ENCODE measurements around the gene CNTNAP5.

Gene CNTNAP5

DNA sequence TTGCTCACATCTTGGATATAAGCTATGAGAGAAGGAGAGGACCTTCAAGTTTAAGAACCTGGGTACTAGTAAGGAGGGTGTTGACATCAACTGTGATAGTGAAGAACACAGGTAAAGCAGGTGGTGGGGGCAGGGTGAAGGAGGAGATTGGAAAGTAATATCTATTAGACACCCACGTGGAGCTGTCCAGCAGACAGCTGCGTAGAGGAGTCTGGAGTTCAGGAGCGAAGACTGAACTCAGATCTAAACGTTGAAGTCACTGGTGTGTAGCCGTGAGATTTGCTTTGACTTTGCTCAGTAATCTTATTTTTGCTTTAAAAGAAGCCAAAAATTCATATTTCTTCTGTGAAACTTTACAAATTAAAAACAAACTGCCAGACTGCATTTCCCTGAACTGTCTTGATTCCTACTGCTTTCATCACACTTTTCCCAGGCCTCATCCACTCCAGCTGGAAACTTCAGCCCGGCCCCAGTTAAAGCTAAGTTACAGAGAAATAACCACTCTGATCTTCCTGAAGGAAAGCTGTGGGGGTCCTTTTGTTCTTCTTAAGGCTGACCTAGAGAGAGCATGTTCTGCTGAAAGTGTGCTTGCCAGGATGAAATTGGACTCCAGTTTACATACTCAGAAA, 533.3 kb downstream of the CNTNAP5 start:
- no peak for DNase-seq (ENCODE audit: low spot score)

DNA sequence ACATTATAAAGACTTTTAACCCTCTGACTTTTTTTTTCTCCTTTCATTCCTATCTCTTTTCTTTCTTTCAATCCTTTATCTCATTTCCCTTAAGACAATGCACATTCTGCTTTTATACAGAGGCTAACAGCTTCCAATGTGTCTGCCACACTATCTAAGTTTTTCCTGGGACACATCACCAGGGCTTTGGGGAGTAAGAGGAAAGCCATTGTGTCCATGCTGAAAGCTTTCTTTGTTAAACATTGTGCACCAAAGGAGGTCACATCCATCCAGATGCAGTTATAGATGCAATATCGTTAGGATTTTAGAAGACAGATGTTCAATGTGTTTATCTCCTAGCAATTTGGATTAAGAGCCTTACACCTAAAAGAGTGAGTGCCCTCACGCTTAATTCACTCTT, 534.1 kb downstream of the CNTNAP5 start:
- no peak for DNase-seq (ENCODE audit: low spot score)

DNA sequence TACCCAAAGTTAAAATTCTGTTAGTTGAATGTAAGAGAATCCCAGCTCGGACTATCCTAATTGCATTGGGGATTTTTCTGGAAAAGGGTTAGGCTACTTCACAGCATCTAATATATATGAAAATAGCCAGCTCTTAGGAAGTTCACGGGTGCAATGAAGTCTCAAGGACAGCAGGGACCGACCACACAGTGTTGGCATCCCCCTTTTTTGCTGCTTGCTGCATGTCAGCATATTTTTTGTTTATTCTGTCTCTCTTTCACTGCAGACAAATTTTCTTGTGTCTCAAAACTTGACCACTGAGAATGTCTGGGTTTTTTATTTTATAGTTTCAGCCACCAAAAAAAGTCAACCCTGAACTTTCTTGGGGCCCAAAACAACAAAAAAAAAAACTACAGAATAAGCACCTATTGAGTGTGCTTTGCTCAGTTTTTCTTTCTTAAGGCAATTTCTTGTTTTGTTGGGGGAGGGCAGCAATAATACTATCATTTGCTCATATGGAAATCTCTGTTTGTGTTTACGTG, 535.6 kb downstream of the CNTNAP5 start:
- DNase-seq (ENCODE audit: low spot score): no peak

DNA sequence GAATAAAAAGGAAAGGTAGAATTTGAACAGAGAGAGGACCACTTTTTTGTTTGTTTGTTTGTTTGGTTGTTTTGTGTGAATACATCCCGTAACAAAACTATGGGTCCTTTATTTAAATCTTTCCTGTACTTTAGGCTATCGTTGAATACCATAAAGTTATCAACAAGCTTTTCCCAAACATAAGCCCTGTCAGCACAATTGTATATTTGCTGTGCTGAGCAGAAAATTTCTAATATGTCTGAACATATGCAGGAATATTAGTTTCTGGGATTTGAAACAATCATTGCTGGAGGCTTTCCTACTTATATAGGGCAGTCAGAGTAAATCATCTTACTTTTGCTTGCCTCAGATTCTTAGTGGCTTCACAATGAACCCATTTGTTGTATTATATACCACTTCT, 536.4 kb downstream of the CNTNAP5 start:
- DNase-seq (ENCODE audit: low spot score): no peak

DNA sequence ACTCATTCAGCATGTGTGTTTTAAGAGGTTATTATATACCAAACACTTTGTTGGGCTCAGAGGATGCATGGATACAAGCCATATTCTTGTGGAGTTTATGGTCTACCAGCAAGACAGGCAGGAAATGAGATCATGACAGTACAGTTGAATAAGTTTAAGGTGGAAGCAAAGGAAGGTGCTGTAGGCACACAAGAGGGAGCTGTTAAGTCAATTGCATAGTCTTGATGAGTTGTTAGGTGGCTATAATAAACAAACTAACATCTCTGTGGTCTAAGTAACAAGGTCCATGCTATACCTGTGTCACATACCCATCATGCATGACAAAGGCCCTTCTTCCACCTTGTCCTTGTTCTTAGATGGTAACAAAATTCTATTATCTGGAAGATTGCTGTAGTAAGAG, 538.3 kb downstream of the CNTNAP5 start:
- DNase-seq (ENCODE audit: low spot score): no peak

- DNase-seq (ENCODE audit: low spot score): no peak
These were observed 541.5 kb downstream of the CNTNAP5 start for GRCh38 chr2:124566518-124566970.

- no peak for DNase-seq (ENCODE audit: low spot score)
These were observed 545.8 kb downstream of the CNTNAP5 start for GRCh38 chr2:124570872-124571271.

- no peak for DNase-seq (ENCODE audit: low spot score)
These were observed 546.7 kb downstream of the CNTNAP5 start for GRCh38 chr2:124571836-124572235.

DNA sequence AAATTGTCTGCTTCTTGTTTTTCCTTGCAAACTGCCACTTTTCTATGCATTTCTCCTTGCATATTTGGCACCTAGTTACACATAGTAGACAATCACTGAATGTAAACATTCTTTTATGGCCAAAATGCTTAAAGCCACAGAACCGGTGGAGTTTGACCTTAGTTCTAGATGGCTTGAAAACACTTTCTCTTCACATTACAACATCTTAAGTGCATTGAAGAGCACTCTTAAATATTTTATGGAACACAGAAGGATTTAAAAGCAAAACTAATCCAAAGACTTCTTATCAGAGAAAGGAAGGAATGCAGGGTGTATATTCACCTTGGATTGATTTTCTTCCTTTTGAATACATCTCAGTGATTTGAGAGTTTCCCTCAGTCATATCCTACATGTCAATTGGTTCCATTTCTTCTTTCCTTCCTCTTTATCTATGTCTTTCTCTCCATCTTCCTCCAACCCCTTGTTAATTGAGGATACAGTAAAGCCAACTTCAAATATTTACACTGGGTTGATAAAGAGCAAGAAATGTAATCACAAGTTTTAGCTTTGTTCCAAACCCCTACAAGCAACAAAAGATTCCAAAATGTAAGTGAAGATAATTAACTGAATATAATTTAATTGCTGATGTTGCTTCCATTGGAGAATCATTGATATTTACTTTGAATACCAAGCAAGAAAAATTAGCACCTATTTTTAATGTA, 548.0 kb downstream of the CNTNAP5 start:
- no peak for DNase-seq (ENCODE audit: low spot score)

DNA sequence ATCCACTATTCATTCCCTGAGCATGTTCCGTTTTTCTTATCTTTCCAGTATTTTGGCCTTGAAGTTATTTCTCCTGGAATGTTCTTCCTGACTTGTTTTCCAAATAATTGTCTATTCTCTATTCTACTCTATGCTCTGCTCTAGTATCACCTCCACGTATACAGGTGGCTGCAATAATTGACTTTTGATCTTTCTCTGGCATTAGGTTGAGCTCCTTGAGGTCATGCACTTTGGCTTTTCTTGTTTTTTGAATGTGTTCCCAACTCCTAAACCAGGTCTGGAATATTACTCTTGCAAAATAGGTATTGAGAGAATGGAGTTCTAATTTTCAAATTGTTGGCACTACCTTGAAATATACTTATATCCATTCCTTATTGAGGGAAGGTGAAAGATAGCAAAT, 550.4 kb downstream of the CNTNAP5 start:
- no peak for DNase-seq (ENCODE audit: low spot score)

GRCh38 chr2:124580263-124580662, 555.2 kb downstream of the CNTNAP5 start:
- DNase-seq (ENCODE audit: low spot score): no peak

GRCh38 chr2:124582387-124582786, 557.3 kb downstream of the CNTNAP5 start:
- no peak for DNase-seq (ENCODE audit: low spot score)

GRCh38 chr2:124584615-124585014, 559.5 kb downstream of the CNTNAP5 start:
- DNase-seq (ENCODE audit: low spot score): no peak

GRCh38 chr2:124585277-124585676, 560.2 kb downstream of the CNTNAP5 start:
- no peak for DNase-seq (ENCODE audit: low spot score)

GRCh38 chr2:124586210-124586609, 561.1 kb downstream of the CNTNAP5 start:
- no peak for DNase-seq (ENCODE audit: low spot score)

GRCh38 chr2:124586835-124587234, 561.7 kb downstream of the CNTNAP5 start:
- no peak for DNase-seq (ENCODE audit: low spot score)

GRCh38 chr2:124589971-124590370, 564.9 kb downstream of the CNTNAP5 start:
- no peak for DNase-seq (ENCODE audit: low spot score)

GRCh38 chr2:124602759-124603158, 577.7 kb downstream of the CNTNAP5 start:
- DNase-seq (ENCODE audit: low spot score): no peak

GRCh38 chr2:124604940-124605339, 579.9 kb downstream of the CNTNAP5 start:
- no peak for DNase-seq (ENCODE audit: low spot score)

DNA sequence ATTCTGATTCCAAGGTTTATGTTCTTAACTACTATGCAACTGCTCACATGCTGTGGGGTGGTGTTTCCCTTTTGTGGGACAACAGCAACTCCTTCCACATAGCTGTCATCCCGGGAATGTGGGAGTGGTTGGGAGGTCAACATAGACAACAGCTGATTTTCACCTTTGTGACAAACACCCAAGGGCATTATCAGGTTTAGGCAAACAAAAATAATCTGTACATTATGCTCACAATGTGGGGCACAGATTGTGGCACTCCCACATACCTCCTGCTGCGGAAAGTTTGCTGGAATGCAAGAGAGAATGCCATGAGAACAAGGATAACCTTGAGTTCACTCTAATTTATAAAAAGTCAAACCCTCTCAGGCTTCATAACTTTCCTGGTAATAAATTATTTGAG, 582.6 kb downstream of the CNTNAP5 start:
- DNase-seq (ENCODE audit: low spot score): no peak

DNA sequence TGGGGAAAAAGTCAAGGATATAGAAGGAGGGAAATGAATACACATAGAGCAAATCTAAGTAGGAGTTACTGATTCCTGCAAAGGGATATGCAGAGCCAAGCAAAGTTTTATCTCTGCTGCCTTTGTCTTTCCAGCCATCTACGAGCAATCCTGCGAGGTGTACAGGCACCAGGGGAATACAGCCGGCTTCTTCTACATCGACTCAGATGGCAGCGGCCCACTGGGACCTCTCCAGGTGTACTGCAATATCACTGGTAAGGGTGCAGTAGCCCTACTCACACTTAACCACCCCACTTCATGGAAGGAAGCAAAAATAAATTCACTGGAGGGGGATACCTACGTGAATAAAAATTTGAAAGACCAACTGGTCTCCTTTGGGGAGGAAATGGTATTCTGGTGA, 584.6 kb downstream of the CNTNAP5 start:
- DNase-seq (ENCODE audit: low spot score): no peak

GRCh38 chr2:124610141-124610540, 585.1 kb downstream of the CNTNAP5 start:
- DNase-seq (ENCODE audit: low spot score): no peak

DNA sequence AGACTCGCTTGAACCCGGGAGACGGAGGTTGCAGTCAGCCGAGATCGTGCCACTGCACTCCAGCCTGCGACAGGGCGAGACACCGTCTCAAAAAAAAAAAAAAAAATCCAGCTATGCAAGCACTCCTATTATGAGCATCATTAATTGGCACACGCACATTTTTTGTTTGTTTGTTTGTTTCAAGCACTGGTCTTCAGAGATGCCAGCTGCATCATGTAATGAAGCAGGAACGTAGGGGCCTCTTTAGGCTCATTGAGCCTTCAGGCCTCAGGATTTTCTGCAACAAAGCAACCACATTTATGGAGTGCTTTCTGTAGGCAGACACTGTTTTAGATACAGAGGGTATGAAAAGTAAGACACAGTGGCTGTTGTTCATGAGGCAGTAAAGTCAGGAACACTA, 585.8 kb downstream of the CNTNAP5 start:
- DNase-seq (ENCODE audit: low spot score): no peak

- no peak for DNase-seq (ENCODE audit: low spot score)
These were observed 598.5 kb downstream of the CNTNAP5 start for GRCh38 chr2:124623560-124623959.

Data from HuH-7.5 (cell line).